ENCODE results near the gene CYP24A1.

DNA sequence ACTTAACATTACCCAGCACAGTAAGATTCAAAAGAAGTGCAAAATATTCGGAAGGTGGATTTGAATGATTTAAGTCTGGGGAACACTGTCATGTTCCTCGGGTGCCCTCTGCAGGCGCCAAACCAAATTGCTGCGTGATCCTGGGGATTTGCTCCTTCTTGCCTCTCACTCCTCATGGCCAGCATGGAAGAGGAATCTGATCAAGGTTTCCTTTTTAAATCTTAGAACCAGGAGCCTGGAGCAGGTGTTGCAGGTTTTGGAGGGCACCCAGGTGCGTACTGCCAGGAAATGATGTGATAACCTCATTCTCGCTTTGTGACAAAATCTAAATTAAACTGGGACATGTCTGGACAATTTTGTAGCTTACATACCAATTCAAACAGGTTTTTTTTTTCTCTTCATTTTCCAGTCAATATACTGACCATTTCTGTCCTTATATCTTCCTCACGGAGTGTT is 26.0 kb upstream of the CYP24A1 start:
- TF ChIP-seq POLR2A (IDR thresholded peaks at IDR 0.05): no peak
- TF ChIP-seq, protein P1, sequence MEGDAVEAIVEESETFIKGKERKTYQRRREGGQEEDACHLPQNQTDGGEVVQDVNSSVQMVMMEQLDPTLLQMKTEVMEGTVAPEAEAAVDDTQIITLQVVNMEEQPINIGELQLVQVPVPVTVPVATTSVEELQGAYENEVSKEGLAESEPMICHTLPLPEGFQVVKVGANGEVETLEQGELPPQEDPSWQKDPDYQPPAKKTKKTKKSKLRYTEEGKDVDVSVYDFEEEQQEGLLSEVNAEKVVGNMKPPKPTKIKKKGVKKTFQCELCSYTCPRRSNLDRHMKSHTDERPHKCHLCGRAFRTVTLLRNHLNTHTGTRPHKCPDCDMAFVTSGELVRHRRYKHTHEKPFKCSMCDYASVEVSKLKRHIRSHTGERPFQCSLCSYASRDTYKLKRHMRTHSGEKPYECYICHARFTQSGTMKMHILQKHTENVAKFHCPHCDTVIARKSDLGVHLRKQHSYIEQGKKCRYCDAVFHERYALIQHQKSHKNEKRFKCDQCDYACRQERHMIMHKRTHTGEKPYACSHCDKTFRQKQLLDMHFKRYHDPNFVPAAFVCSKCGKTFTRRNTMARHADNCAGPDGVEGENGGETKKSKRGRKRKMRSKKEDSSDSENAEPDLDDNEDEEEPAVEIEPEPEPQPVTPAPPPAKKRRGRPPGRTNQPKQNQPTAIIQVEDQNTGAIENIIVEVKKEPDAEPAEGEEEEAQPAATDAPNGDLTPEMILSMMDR (IDR thresholded peaks at IDR 0.05): peak; percentile 86 to 90 (median 89)
- TF ChIP-seq EP300 (IDR thresholded peaks at IDR 0.05; ENCODE audit: low read depth): no peak
- TF ChIP-seq POLR2AphosphoS5 (IDR thresholded peaks at IDR 0.05): no peak
